ENCODE data around the gene GAMT. TPM values are rescaled to one million over a fixed set of nuclear protein-coding genes. Genes with fewer than 3 reads are reported as not detected.

Gene GAMT
- total RNA-seq, 2 donors from 2014 or later: 2.3 to 2.5 TPM

GRCh38 chr19:1408300-1409203 is 7.2 kb upstream of the GAMT start:
- DNase-seq (peak in 1 of 2 donors; percentile 72), ATAC-seq (peak; percentile 19)
- intact Hi-C loops (cut with DNase I, micrococcal nuclease): no loop called here

GRCh38 chr19:1407528-1408299 is 6.4 kb upstream of the GAMT start, which contains the start of gene DAZAP1:
TSS of gene DAZAP1 (plus strand) at chr19:1407586. CDS start at chr19:1407774, 188 bp downstream.
- peak in 1 of 2 donors; percentile 59 for DNase-seq
- peak; percentile 22 for ATAC-seq
- intact Hi-C loops (cut with DNase I, micrococcal nuclease): no loop called here

GRCh38 chr19:1406774-1407527 is 5.6 kb upstream of the GAMT start:
- ATAC-seq (peak; percentile 85), DNase-seq (peak; percentile 98 to 99)
- intact Hi-C loops (cut with DNase I, micrococcal nuclease): no loop called here

- intact Hi-C loops (cut with DNase I, micrococcal nuclease): no loop called here
- DNase-seq (no peak), ATAC-seq (no peak)
These were observed 1.2 kb upstream of the GAMT start for GRCh38 chr19:1402411-1403070.

- intact Hi-C loops (cut with DNase I, micrococcal nuclease): no loop called here
- no peak for ATAC-seq
- no peak for DNase-seq
These were observed 511 bp upstream of the GAMT start for GRCh38 chr19:1401889-1402217.

- no peak for DNase-seq
- intact Hi-C loops (cut with DNase I, micrococcal nuclease): no loop called here
- peak; percentile 7 for ATAC-seq
These were observed 833 bp downstream of the GAMT start for GRCh38 chr19:1400281-1401137.

- no peak for ATAC-seq
- intact Hi-C loops (cut with DNase I, micrococcal nuclease): no loop called here
These were observed 1.6 kb downstream of the GAMT start for GRCh38 chr19:1399745-1400144.

GRCh38 chr19:1399079-1399478 is 2.3 kb downstream of the GAMT start:
- ATAC-seq (no peak), DNase-seq (no peak)
- intact Hi-C loops (cut with DNase I, micrococcal nuclease): no loop called here

More at GRCh38 chr19:1399745-1400144, 1.6 kb downstream of the GAMT start:
- no peak for DNase-seq

- intact Hi-C loops (cut with DNase I, micrococcal nuclease): no loop called here
- ATAC-seq (no peak), DNase-seq (no peak)
These were observed 3.5 kb downstream of the GAMT start for GRCh38 chr19:1397838-1398237.

GRCh38 chr19:1396768-1397679 is 4.3 kb downstream of the GAMT start:
- DNase-seq (no peak), ATAC-seq (peak; percentile 47)
- intact Hi-C loops (cut with DNase I, micrococcal nuclease): no loop called here

- DNase-seq (no peak), ATAC-seq (peak; percentile 71)
- intact Hi-C loops (cut with DNase I, micrococcal nuclease): no loop called here
These were observed 5.1 kb downstream of the GAMT start for GRCh38 chr19:1396019-1396767.

- peak; percentile 34 for ATAC-seq
- intact Hi-C loops (cut with DNase I, micrococcal nuclease): no loop called here
- no peak for DNase-seq
These were observed 5.9 kb downstream of the GAMT start for GRCh38 chr19:1395194-1396018.

GRCh38 chr19:1394252-1395193 is 6.8 kb downstream of the GAMT start:
- intact Hi-C loops (cut with DNase I, micrococcal nuclease): no loop called here
- no peak for ATAC-seq
- DNase-seq: no peak

GRCh38 chr19:1393841-1394240 is 7.5 kb downstream of the GAMT start:
- ATAC-seq (no peak), DNase-seq (no peak)
- intact Hi-C loops (cut with DNase I, micrococcal nuclease): no loop called here

All from left colon (tissue), 2 donors.